Measurements from ENCODE around the gene CEMIP2.

CEMIP2 gene

GRCh38 chr9:71655778-71656177 is 112.5 kb downstream of the CEMIP2 start:
- Histone ChIP-seq H3K27ac (ENCODE audit: low read depth, low read length) (no peak overlapping the region), H3K9ac (ENCODE audit: low read length) (no peak overlapping the region), H3K4me3 (ENCODE audit: low read depth in 1 of 2, low read length in 2 of 2) (no peak overlapping the region), H3K9me3 (ENCODE audit: low read length) (no peaks in the 10 kb centered on the region), H3K36me3 (ENCODE audit: insufficient read depth, low read length) (no peaks in the 10 kb centered on the region), H3K27me3 (ENCODE audit: control insufficient read depth in 1 of 2, insufficient read depth in 2 of 2, low read length in 2 of 2) (no peaks in the 10 kb centered on the region), H3K4me1 (ENCODE audit: insufficient read depth, low read length) (no peaks in the 10 kb centered on the region)

DNA sequence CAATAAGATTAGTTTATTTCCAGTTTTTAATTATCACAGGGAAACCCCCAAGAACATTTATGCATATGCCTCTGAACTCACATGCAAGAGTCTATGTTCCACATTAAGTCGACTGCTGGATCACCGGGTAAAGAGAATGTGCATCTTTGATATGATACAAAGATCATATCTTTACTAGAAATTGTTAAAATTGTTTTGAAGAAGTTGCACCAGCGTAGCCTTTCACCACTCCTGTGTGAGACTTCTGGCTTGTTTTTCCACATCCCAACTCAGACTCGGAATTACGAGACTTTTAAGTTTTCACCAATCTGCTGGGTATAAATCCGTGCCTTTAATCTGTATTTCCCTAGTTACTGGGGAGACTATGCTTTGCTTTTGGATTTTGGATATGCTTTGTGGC is 113.2 kb downstream of the CEMIP2 start:
- no peaks in the 10 kb centered on the region for H3K4me1 ChIP-seq (ENCODE audit: insufficient read depth, low read length)
- H3K4me3 ChIP-seq (ENCODE audit: low read depth in 1 of 2, low read length in 2 of 2), result no peak overlapping the region
- no peaks in the 10 kb centered on the region for H3K9me3 ChIP-seq (ENCODE audit: low read length)
- H3K36me3 ChIP-seq (ENCODE audit: insufficient read depth, low read length), result no peaks in the 10 kb centered on the region
- no peak overlapping the region for H3K9ac ChIP-seq (ENCODE audit: low read length)
- H3K27me3 ChIP-seq (ENCODE audit: control insufficient read depth in 1 of 2, insufficient read depth in 2 of 2, low read length in 2 of 2), result no peaks in the 10 kb centered on the region
- no peak overlapping the region for H3K27ac ChIP-seq (ENCODE audit: low read depth, low read length)

GRCh38 chr9:71652480-71652879 is 115.8 kb downstream of the CEMIP2 start:
- Histone ChIP-seq H3K4me3 (ENCODE audit: low read depth in 1 of 2, low read length in 2 of 2) (no peak overlapping the region), H3K9me3 (ENCODE audit: low read length) (no peaks in the 10 kb centered on the region), H3K27ac (ENCODE audit: low read depth, low read length) (no peak overlapping the region), H3K4me1 (ENCODE audit: insufficient read depth, low read length) (peaks cover 2% of the 10 kb centered on the region), H3K27me3 (ENCODE audit: control insufficient read depth in 1 of 2, insufficient read depth in 2 of 2, low read length in 2 of 2) (no peaks in the 10 kb centered on the region), H3K9ac (ENCODE audit: low read length) (no peak overlapping the region), H3K36me3 (ENCODE audit: insufficient read depth, low read length) (no peaks in the 10 kb centered on the region)

DNA sequence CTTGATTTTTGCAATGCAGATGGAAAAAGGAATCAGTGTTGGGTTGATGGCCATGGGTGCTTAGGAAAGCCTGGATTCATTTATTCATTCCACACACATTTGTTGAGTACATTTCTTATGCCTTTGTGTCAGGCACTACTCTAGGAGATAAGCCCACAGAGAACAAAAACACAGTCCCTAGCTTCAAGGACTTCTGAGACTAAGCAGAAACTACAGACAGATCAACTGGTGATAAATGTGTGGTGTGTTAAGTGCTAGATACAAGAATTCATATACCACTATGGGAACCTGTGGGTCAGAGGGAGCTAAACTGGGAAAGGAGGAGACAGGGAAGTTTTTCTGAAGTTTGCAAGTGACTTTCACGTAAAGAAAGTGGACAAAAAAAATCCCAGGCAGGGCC is 119.9 kb downstream of the CEMIP2 start:
- peaks cover 12% of the 10 kb centered on the region for H3K4me1 ChIP-seq (ENCODE audit: insufficient read depth, low read length)
- H3K27ac ChIP-seq (ENCODE audit: low read depth, low read length), result no peak overlapping the region
- H3K9ac ChIP-seq (ENCODE audit: low read length), result no peak overlapping the region
- no peaks in the 10 kb centered on the region for H3K27me3 ChIP-seq (ENCODE audit: control insufficient read depth in 1 of 2, insufficient read depth in 2 of 2, low read length in 2 of 2)
- H3K36me3 ChIP-seq (ENCODE audit: insufficient read depth, low read length), result no peaks in the 10 kb centered on the region
- H3K4me3 ChIP-seq (ENCODE audit: low read depth in 1 of 2, low read length in 2 of 2), result no peak overlapping the region
- no peaks in the 10 kb centered on the region for H3K9me3 ChIP-seq (ENCODE audit: low read length)

- Histone ChIP-seq H3K36me3 (ENCODE audit: insufficient read depth, low read length) (no peaks in the 10 kb centered on the region), H3K4me3 (ENCODE audit: low read depth in 1 of 2, low read length in 2 of 2) (no peak overlapping the region), H3K4me1 (ENCODE audit: insufficient read depth, low read length) (peaks cover 12% of the 10 kb centered on the region), H3K9me3 (ENCODE audit: low read length) (no peaks in the 10 kb centered on the region), H3K9ac (ENCODE audit: low read length) (no peak overlapping the region), H3K27me3 (ENCODE audit: control insufficient read depth in 1 of 2, insufficient read depth in 2 of 2, low read length in 2 of 2) (no peaks in the 10 kb centered on the region), H3K27ac (ENCODE audit: low read depth, low read length) (no peak overlapping the region)
These were observed 121.2 kb downstream of the CEMIP2 start for GRCh38 chr9:71647094-71647591.

DNA sequence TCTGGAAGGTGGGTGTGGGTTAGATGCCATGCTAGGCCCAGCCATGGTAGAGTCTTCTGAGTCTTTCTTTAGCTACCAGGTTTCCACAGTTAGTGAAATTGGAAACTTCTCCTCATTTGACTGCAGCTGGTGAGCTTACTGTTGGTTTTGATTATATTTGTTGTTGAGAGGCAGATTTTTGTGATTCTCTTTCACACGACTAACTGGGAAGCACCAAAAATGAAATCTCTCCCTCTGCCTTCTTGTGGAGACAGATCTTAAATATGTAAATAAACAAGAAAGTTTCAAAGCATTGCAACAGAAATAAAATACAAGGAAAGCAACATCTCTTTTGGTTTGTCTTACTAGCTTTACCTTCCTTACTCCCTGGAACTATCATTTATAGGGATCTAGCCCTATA is 122.2 kb downstream of the CEMIP2 start:
- Histone ChIP-seq H3K27ac (ENCODE audit: low read depth, low read length) (no peak overlapping the region), H3K27me3 (ENCODE audit: control insufficient read depth in 1 of 2, insufficient read depth in 2 of 2, low read length in 2 of 2) (no peaks in the 10 kb centered on the region), H3K4me3 (ENCODE audit: low read depth in 1 of 2, low read length in 2 of 2) (no peak overlapping the region), H3K4me1 (ENCODE audit: insufficient read depth, low read length) (peaks cover 12% of the 10 kb centered on the region), H3K9me3 (ENCODE audit: low read length) (no peaks in the 10 kb centered on the region), H3K9ac (ENCODE audit: low read length) (no peak overlapping the region), H3K36me3 (ENCODE audit: insufficient read depth, low read length) (no peaks in the 10 kb centered on the region)

- H3K9ac ChIP-seq (ENCODE audit: low read length), result no peak overlapping the region
- no peak overlapping the region for H3K27ac ChIP-seq (ENCODE audit: low read depth, low read length)
- H3K4me1 ChIP-seq (ENCODE audit: insufficient read depth, low read length), result peaks cover 12% of the 10 kb centered on the region
These were observed 123.4 kb downstream of the CEMIP2 start for GRCh38 chr9:71644819-71645362.

GRCh38 chr9:71643330-71643729 is 125.0 kb downstream of the CEMIP2 start:
- no peaks in the 10 kb centered on the region for H3K27me3 ChIP-seq (ENCODE audit: control insufficient read depth in 1 of 2, insufficient read depth in 2 of 2, low read length in 2 of 2)
- no peak overlapping the region for H3K27ac ChIP-seq (ENCODE audit: low read depth, low read length)
- no peaks in the 10 kb centered on the region for H3K9me3 ChIP-seq (ENCODE audit: low read length)
- no peak overlapping the region for H3K9ac ChIP-seq (ENCODE audit: low read length)
- H3K4me3 ChIP-seq (ENCODE audit: low read depth in 1 of 2, low read length in 2 of 2), result no peak overlapping the region
- H3K36me3 ChIP-seq (ENCODE audit: insufficient read depth, low read length), result no peaks in the 10 kb centered on the region
- peaks cover 12% of the 10 kb centered on the region for H3K4me1 ChIP-seq (ENCODE audit: insufficient read depth, low read length)

More at GRCh38 chr9:71644819-71645362, 123.4 kb downstream of the CEMIP2 start:
- Histone ChIP-seq H3K36me3 (ENCODE audit: insufficient read depth, low read length) (no peaks in the 10 kb centered on the region), H3K27me3 (ENCODE audit: control insufficient read depth in 1 of 2, insufficient read depth in 2 of 2, low read length in 2 of 2) (no peaks in the 10 kb centered on the region), H3K4me3 (ENCODE audit: low read depth in 1 of 2, low read length in 2 of 2) (no peak overlapping the region), H3K9me3 (ENCODE audit: low read length) (no peaks in the 10 kb centered on the region)

GRCh38 chr9:71642056-71642455 is 126.3 kb downstream of the CEMIP2 start:
- Histone ChIP-seq H3K4me3 (ENCODE audit: low read depth in 1 of 2, low read length in 2 of 2) (no peak overlapping the region), H3K4me1 (ENCODE audit: insufficient read depth, low read length) (peaks cover 6% of the 10 kb centered on the region), H3K9me3 (ENCODE audit: low read length) (no peaks in the 10 kb centered on the region), H3K9ac (ENCODE audit: low read length) (no peak overlapping the region), H3K27ac (ENCODE audit: low read depth, low read length) (no peak overlapping the region), H3K36me3 (ENCODE audit: insufficient read depth, low read length) (no peaks in the 10 kb centered on the region), H3K27me3 (ENCODE audit: control insufficient read depth in 1 of 2, insufficient read depth in 2 of 2, low read length in 2 of 2) (no peaks in the 10 kb centered on the region)

DNA sequence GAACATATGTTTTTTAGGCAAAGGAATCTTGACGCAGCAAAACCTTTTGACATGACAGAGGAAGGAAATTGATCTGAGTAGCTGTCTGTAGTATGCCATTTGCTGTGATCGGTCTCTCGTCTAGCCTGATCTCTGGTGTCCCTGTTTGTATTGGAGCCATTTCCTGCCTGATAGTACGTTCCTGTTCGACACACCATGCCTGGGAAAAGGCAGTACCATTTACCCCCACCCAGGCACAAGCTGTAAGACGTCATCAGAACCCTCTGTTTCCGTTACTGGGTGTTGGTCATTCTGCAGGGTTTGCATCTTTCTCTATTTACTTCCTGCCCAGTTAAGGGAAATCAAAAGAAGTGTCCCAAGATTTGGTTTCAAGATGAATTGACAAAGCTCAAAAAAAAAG is 129.7 kb downstream of the CEMIP2 start:
- Histone ChIP-seq H3K9me3 (ENCODE audit: low read length) (no peaks in the 10 kb centered on the region), H3K27me3 (ENCODE audit: control insufficient read depth in 1 of 2, insufficient read depth in 2 of 2, low read length in 2 of 2) (no peaks in the 10 kb centered on the region), H3K27ac (ENCODE audit: low read depth, low read length) (no peak overlapping the region), H3K36me3 (ENCODE audit: insufficient read depth, low read length) (no peaks in the 10 kb centered on the region), H3K9ac (ENCODE audit: low read length) (no peak overlapping the region), H3K4me1 (ENCODE audit: insufficient read depth, low read length) (no peaks in the 10 kb centered on the region), H3K4me3 (ENCODE audit: low read depth in 1 of 2, low read length in 2 of 2) (no peak overlapping the region)

DNA sequence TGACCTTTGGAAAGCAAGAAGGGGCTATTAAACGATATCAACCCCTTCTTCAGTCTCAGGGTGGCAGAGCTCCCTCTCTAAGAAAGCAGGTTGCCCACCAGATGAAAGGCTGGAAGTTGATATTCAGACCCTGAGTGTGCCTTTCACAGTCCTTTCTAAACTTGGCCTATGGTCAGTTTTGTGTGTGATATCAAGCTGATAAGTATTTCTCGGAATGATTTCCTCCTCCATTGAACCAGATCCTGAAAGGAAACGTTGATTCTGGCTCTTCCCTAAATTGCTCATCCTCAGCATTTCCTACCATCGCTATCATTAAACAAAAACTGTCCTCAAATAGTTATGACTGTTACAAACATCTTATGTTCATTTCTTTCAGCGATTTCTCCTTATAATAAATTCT is 130.4 kb downstream of the CEMIP2 start:
- Histone ChIP-seq H3K27ac (ENCODE audit: low read depth, low read length) (no peak overlapping the region), H3K36me3 (ENCODE audit: insufficient read depth, low read length) (no peaks in the 10 kb centered on the region), H3K9me3 (ENCODE audit: low read length) (no peaks in the 10 kb centered on the region)

DNA sequence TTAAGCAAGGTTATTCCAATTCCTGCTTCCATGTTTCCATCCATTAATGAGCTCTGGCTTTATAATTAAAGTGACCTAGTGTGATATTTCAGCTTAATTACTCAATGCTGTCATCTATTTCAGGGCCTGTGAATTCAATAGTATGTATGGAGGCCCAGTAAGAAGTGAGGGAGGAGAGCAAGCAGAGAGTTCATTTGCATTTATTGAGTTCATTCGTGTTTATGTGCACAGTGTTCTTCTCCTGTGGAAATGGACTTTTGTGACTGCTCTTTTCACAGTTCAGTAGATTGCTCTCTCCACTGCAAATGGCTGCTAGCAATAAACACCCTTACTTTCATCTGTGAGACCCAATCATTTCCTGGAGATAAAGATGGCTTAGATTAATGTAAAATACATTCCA is 130.9 kb downstream of the CEMIP2 start:
- H3K36me3 ChIP-seq (ENCODE audit: insufficient read depth, low read length), result no peaks in the 10 kb centered on the region
- no peak overlapping the region for H3K27ac ChIP-seq (ENCODE audit: low read depth, low read length)
- no peaks in the 10 kb centered on the region for H3K27me3 ChIP-seq (ENCODE audit: control insufficient read depth in 1 of 2, insufficient read depth in 2 of 2, low read length in 2 of 2)
- H3K4me3 ChIP-seq (ENCODE audit: low read depth in 1 of 2, low read length in 2 of 2), result no peak overlapping the region
- H3K9ac ChIP-seq (ENCODE audit: low read length), result no peak overlapping the region
- no peaks in the 10 kb centered on the region for H3K9me3 ChIP-seq (ENCODE audit: low read length)
- no peaks in the 10 kb centered on the region for H3K4me1 ChIP-seq (ENCODE audit: insufficient read depth, low read length)

More for the DNA sequence above, 130.4 kb downstream of the CEMIP2 start:
- H3K4me1 ChIP-seq (ENCODE audit: insufficient read depth, low read length), result no peaks in the 10 kb centered on the region
- no peak overlapping the region for H3K9ac ChIP-seq (ENCODE audit: low read length)
- no peaks in the 10 kb centered on the region for H3K27me3 ChIP-seq (ENCODE audit: control insufficient read depth in 1 of 2, insufficient read depth in 2 of 2, low read length in 2 of 2)
- no peak overlapping the region for H3K4me3 ChIP-seq (ENCODE audit: low read depth in 1 of 2, low read length in 2 of 2)

All from muscle layer of colon (tissue), 2 donors.